ENCODE measurements around the gene LMAN1L. TPM values are rescaled to one million over a fixed set of nuclear protein-coding genes. Genes with fewer than 3 reads are reported as not detected.
A peak's percentile ranks its signal among the peaks of the same experiment; 100 is the strongest.

Gene LMAN1L
- total RNA-seq, 6 experiments from 2014 or later = not detected

DNA sequence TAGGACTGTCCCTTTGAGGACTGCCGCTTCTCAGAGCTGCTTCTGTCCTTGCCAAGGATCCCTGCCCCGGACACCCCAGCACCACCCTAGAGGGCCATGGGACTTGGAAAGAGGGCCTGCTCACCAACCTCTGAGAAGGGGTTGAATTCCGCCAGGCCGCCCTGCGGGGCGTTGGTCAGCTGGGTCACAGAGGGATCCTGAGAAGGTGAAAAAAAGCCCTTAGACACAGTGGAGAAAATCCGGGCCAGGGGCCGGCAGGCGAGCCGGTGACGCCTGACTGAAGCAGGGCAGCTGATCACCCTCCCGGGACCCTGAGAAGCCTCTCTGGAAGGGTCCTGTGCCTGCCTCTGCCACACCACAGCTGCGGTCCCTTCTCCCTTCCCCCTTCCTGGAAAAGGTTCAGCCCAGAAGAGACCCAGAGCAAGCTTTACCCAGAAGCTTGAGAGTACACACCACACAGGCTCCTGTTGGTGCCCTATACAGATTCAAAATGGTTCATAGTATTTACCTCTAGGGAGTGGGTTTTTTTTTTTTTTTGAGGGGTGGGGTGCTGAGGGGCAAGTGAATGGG lies 41.9 kb downstream of the LMAN1L start:
- H3K27ac ChIP-seq = no peak overlapping the region
- H3K36me3 ChIP-seq = peaks cover 0 to 42% (median 14%) of the 10 kb centered on the region in 4 donors
- no peaks in the 10 kb centered on the region for H3K27me3 ChIP-seq
- TF ChIP-seq, protein P1, sequence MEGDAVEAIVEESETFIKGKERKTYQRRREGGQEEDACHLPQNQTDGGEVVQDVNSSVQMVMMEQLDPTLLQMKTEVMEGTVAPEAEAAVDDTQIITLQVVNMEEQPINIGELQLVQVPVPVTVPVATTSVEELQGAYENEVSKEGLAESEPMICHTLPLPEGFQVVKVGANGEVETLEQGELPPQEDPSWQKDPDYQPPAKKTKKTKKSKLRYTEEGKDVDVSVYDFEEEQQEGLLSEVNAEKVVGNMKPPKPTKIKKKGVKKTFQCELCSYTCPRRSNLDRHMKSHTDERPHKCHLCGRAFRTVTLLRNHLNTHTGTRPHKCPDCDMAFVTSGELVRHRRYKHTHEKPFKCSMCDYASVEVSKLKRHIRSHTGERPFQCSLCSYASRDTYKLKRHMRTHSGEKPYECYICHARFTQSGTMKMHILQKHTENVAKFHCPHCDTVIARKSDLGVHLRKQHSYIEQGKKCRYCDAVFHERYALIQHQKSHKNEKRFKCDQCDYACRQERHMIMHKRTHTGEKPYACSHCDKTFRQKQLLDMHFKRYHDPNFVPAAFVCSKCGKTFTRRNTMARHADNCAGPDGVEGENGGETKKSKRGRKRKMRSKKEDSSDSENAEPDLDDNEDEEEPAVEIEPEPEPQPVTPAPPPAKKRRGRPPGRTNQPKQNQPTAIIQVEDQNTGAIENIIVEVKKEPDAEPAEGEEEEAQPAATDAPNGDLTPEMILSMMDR (IDR thresholded peaks at IDR 0.05) = no peak
- H3K4me1 ChIP-seq = peaks cover 0 to 5% (median 0%) of the 10 kb centered on the region in 4 donors
- no CpG with 5 or more reads among the region's 13 CpGs for WGBS (ENCODE audit: insufficient coverage, low coverage, low lambda C conversion rate, missing lambda C conversion rate)
- H3K9me3 ChIP-seq = no peaks in the 10 kb centered on the region
- DNase-seq = no peak
- H3K4me3 ChIP-seq = no peak overlapping the region
- intact Hi-C loops (cut with DNase I) = no loop called here
- ATAC-seq = no peak

DNA sequence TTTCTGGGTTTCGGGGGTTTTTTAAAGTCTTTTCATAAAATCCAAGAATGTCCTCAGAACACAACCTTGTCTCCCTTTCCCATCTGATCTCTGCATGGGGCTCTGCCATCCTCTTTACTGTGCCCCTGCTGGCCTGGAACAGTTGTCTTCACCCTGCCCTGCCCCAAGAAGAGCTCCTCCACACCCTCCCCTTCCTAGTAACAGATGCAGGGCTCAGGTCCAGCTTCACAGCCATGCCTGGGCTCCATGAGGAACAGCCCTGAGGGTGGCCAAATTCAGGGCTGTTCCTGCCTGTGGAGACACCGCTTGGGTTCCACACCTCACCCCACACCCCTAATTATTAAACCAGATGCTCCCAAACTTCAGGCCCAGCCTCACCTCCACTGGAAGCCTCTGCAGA lies 43.2 kb downstream of the LMAN1L start:
- intact Hi-C loops (cut with DNase I) = no loop called here
- Histone ChIP-seq H3K4me1 (peaks cover 0 to 5% (median 0%) of the 10 kb centered on the region in 4 donors), H3K27me3 (no peaks in the 10 kb centered on the region), H3K36me3 (peaks cover 0 to 30% (median 13%) of the 10 kb centered on the region in 4 donors), H3K9me3 (no peaks in the 10 kb centered on the region), H3K27ac (no peak overlapping the region), H3K4me3 (no peak overlapping the region)
- DNase-seq = no peak
- WGBS (ENCODE audit: insufficient coverage, low coverage, low lambda C conversion rate, missing lambda C conversion rate) = 100% methylated on average over 2 of the region's 2 CpGs
- ATAC-seq = no peak
- TF ChIP-seq, protein P1 (IDR thresholded peaks at IDR 0.05) = no peak
- no peak for TF ChIP-seq POLR2A (IDR thresholded peaks at IDR 0.05)

DNA sequence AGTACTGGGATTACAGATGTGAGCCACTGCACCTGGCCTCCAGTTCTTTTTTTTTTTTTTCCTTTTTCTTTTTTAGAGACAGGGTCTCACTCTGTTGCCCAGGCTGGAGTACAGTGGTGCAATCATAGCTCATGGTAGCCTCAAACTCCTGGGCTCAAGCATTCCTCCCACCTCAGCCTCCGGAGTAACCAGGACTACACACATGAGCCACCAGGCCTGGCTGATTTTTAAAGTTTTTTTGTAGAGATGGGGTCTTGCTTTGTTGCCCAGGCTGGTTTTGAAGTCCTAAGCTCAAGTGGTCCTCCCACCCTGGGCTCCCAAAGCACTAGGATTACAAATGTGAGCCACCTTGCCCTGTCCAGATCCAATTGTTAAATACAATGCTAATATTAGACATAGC lies 43.9 kb downstream of the LMAN1L start:
- intact Hi-C loops (cut with DNase I) = no loop called here
- no peaks in the 10 kb centered on the region for H3K9me3 ChIP-seq
- peaks cover 0 to 23% (median 11%) of the 10 kb centered on the region in 4 donors for H3K36me3 ChIP-seq
- DNase-seq (no peak), ATAC-seq (no peak)
- peaks cover 0 to 5% (median 0%) of the 10 kb centered on the region in 4 donors for H3K4me1 ChIP-seq
- no peaks in the 10 kb centered on the region for H3K27me3 ChIP-seq
- TF ChIP-seq POLR2A (IDR thresholded peaks at IDR 0.05) = no peak
- TF ChIP-seq, protein P1 (IDR thresholded peaks at IDR 0.05) = no peak
- H3K4me3 ChIP-seq = no peak overlapping the region
- H3K27ac ChIP-seq = no peak overlapping the region
- WGBS (ENCODE audit: insufficient coverage, low coverage, low lambda C conversion rate, missing lambda C conversion rate) = no CpG with 5 or more reads among the region's 1 CpG

DNA sequence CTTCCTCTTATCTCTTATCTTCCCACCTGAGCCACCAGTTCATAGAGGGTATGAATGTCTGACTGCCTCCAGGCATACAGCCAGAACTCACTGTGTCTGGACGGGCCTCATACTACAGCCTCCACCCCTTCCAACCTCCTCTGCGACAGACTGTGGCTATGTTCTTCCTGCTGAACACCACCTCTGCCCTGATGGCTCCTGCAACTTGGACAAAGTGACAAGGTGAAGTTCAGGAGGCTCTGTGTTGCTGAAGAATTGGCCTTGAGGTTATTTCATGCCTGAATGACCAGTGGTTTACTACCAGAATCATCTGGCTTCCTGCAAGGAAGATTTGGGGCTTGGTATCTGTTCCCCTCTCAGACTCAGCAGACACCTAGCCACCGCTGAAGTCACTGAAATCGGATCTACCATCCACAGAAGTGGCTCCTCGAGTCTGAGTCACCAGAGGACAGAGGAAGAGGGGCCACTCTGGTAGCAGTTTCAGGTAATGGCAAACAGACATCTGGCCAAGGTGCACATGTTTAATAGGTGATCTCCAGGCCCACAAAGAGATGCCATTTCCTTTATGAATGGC lies 44.5 kb downstream of the LMAN1L start:
- ATAC-seq (peak in 2 of 4 donors; percentile 34 to 72), DNase-seq (no peak)
- H3K36me3 ChIP-seq = peaks cover 0 to 17% (median 10%) of the 10 kb centered on the region in 4 donors
- no peaks in the 10 kb centered on the region for H3K9me3 ChIP-seq
- peaks cover 0 to 5% (median 0%) of the 10 kb centered on the region in 4 donors for H3K4me1 ChIP-seq
- no peak overlapping the region for H3K27ac ChIP-seq
- no peaks in the 10 kb centered on the region for H3K27me3 ChIP-seq
- intact Hi-C loops (cut with DNase I) = no loop called here
- H3K4me3 ChIP-seq = no peak overlapping the region
- no peak for TF ChIP-seq POLR2A (IDR thresholded peaks at IDR 0.05)
- TF ChIP-seq, protein P1 (IDR thresholded peaks at IDR 0.05) = no peak
- 55% methylated on average over 5 of the region's 5 CpGs for WGBS (ENCODE audit: insufficient coverage, low coverage, low lambda C conversion rate, missing lambda C conversion rate)
